CD14-positive monocyte (primary cell): ENCODE measurements around the gene ENDOV. TPM values are rescaled to one million over a fixed set of nuclear protein-coding genes. Genes with fewer than 3 reads are reported as not detected.

Experiments
- DNase-seq, 3 donors: peaks; one replicate each; pipeline ENCODE4 v3.0.0-alpha.2; 2011 to 2022
- H2AFZ ChIP-seq: 2 replicates; pipeline ENCODE4 v1.6.0; 2012; ENCODE audit warnings: mild to moderate bottlenecking, low read depth, low read length, inconsistent platforms; ENCODE audit not compliant: insufficient read depth, poor library complexity, severe bottlenecking
- H3K27ac ChIP-seq, 2 donors: 1 replicate in 1 of 2; 2 replicates in 1 of 2; pipeline ENCODE4 v1.5.1; 2012 to 2013; ENCODE audit warnings: low read length in 2 of 2, control low read depth in 1 of 2, inconsistent platforms in 1 of 2, low read depth in 1 of 2, mild to moderate bottlenecking in 1 of 2
- H3K27me3 ChIP-seq, 2 donors: one replicate each; pipeline versions ENCODE4 v1.6.0 to v1.6.1; 2011 to 2013; ENCODE audit warnings: low read length in 2 of 2; ENCODE audit not compliant: control insufficient read depth in 2 of 2, insufficient read depth in 2 of 2
- H3K36me3 ChIP-seq, 2 donors: replicated peaks in 1 of 2; 1 replicate in 1 of 2; 2 replicates in 1 of 2; pipeline versions ENCODE4 v1.5.1 to v1.6.1; 2012 to 2013; ENCODE audit warnings: low read length in 2 of 2, control low read depth in 1 of 2, inconsistent platforms in 1 of 2, mild to moderate bottlenecking in 1 of 2; ENCODE audit not compliant: insufficient read depth in 2 of 2, control insufficient read depth in 1 of 2
- H3K4me1 ChIP-seq, 2 donors: 1 replicate in 1 of 2; 2 replicates in 1 of 2; pipeline versions ENCODE4 v1.5.1 to v1.6.1; 2012 to 2013; ENCODE audit warnings: low read length in 2 of 2, control low read depth in 1 of 2, inconsistent platforms in 1 of 2, mild to moderate bottlenecking in 1 of 2, moderate library complexity in 1 of 2; ENCODE audit not compliant: insufficient read depth in 2 of 2, control insufficient read depth in 1 of 2
- H3K4me2 ChIP-seq: replicated peaks from 2 replicates; pipeline ENCODE3; 2012; ENCODE audit warnings: low read length, moderate library complexity, mild to moderate bottlenecking; ENCODE audit not compliant: poor library complexity, severe bottlenecking; ENCODE audit errors: extremely low read depth
- H3K4me3 ChIP-seq, 3 experiments: fragments of 200-600 bp in 1 of 3; sonication (generic) in 1 of 3; replicated peaks in 1 of 3; 1 replicate in 2 of 3; 2 replicates in 1 of 3; pipeline ENCODE4 v1.5.1; 2011 to 2013; ENCODE audit warnings: low read length in 3 of 3, mild to moderate bottlenecking in 3 of 3, control low read depth in 2 of 3, low read depth in 2 of 3, inconsistent platforms in 1 of 3, moderate library complexity in 1 of 3
- H3K79me2 ChIP-seq: 2 replicates; pipeline ENCODE4 v1.6.0; 2012; ENCODE audit warnings: mild to moderate bottlenecking, control low read depth, inconsistent platforms, low read length, moderate library complexity; ENCODE audit not compliant: insufficient read depth
- H3K9ac ChIP-seq: 2 replicates; pipeline ENCODE4 v1.6.0; 2017; ENCODE audit warnings: low read length, mild to moderate bottlenecking; ENCODE audit not compliant: insufficient read depth, poor library complexity, severe bottlenecking
- H3K9me3 ChIP-seq, 2 donors: replicated peaks in 1 of 2; 1 replicate in 1 of 2; 2 replicates in 1 of 2; pipeline versions ENCODE4 v1.5.1 to v1.6.1; 2012 to 2013; ENCODE audit warnings: low read length in 2 of 2, control low read depth in 1 of 2; ENCODE audit not compliant: control insufficient read depth in 1 of 2, insufficient read depth in 1 of 2
- H4K20me1 ChIP-seq: 2 replicates; pipeline ENCODE4 v1.6.0; 2012; ENCODE audit warnings: mild to moderate bottlenecking, low read length, control low read depth, moderate library complexity; ENCODE audit not compliant: insufficient read depth
- H3K27ac Mint-ChIP-seq, 7 donors: one replicate each; pipeline ENCODE4 v1.8.0; 2020; ENCODE audit warnings: mild to moderate bottlenecking in 7 of 7, mixed read lengths in 7 of 7, moderate library complexity in 6 of 7, inconsistent platforms in 2 of 7
- H3K27me3 Mint-ChIP-seq, 3 donors: one replicate each; pipeline ENCODE4 v1.8.0; 2021 to 2022; ENCODE audit warnings: low read depth in 3 of 3, mild to moderate bottlenecking in 3 of 3, mixed read lengths in 3 of 3, moderate library complexity in 3 of 3, inconsistent platforms in 1 of 3
- H3K36me3 Mint-ChIP-seq, 2 donors: one replicate each; pipeline ENCODE4 v1.8.0; 2020; ENCODE audit warnings: mixed read lengths in 2 of 2, inconsistent platforms in 1 of 2, mild to moderate bottlenecking in 1 of 2
- H3K4me1 Mint-ChIP-seq: one replicate; pipeline ENCODE4 v1.8.0; 2020; ENCODE audit warnings: mild to moderate bottlenecking, mixed read lengths
- H3K4me3 Mint-ChIP-seq, 2 donors: one replicate each; pipeline ENCODE4 v1.8.0; 2020; ENCODE audit warnings: mild to moderate bottlenecking in 2 of 2, mixed read lengths in 2 of 2, moderate library complexity in 1 of 2
- H3K9me3 Mint-ChIP-seq, 7 donors: one replicate each; pipeline ENCODE4 v1.8.0; 2020 to 2022; ENCODE audit warnings: mixed read lengths in 7 of 7, mild to moderate bottlenecking in 6 of 7, moderate library complexity in 6 of 7, inconsistent platforms in 2 of 7
- WGBS: methylation state at CpG from one replicate; pipeline ENCODE4 v1.1.5; 2013; ENCODE audit warnings: missing lambda C conversion rate; ENCODE audit not compliant: insufficient coverage; 5-methylcytosine and 5-hydroxymethylcytosine counted together
- intact Hi-C, 2 donors: fragments of 100-400 bp; cut with micrococcal nuclease; formaldehyde crosslinking; loops; one replicate each; pipeline versions ENCODE4 v1.15.0 to v1.15.1; 2023
- polyA plus RNA-seq, 3 donors: library from polyadenylated mRNA; depleted of rRNA in 1 of 3; unstranded in 2 of 3; stranded (reverse) in 1 of 3; fragments of 300-500 nt in 2 of 3; fragments of >200 nt in 1 of 3; fragmentation: Illumina TruSeq in 2 of 3; gene quantifications; 1 replicate in 2 of 3; 2 replicates in 1 of 3; pipeline ENCODE4 v1.2.3, GENCODE V29; 2012 to 2021
- TF ChIP-seq, protein P1 (sequence below): fragments of 200-600 bp; IDR thresholded peaks from one replicate; pipeline ENCODE4 v1.8.0; 2022; ENCODE audit warnings: antibody characterized with exemption, mild to moderate bottlenecking

The ENDOV gene
- polyA plus RNA-seq, 3 donors: 10.4 to 15.7 (median 13.3) TPM

DNA sequence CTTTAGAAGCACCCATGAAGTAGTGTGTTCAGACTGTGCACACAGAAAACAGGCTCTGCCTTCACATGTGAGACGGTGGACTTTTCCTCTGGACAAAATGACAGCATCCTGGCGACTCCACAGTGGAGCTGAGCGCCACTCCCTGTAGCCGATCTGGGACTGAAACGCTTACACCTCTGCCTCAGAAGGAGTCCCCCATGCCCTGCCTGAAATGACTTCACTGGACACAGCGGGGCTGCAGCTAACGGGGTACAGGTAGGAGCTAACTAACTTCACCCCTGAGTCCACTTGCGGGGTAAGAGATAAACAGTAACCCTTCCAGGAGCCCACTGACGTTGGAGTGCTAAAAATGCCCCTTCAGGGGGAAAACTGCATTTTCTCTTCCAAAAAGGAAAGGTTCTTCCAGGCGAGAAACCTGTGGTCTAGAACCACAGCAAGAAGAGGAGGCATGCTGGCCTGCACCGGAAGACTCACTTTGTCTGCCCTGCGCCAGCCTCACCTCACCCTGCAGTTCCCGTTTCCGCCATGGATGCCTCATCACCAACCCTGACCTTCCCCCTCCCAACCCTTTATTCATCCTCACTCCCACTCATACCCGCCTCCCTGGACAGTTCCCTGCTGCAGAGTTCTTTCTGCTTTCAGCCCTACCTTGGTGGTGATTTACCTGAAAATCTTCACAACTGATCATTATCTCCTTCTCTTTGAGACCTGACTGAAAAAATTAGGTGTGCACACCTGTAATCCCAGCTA lies 19.4 kb upstream of the ENDOV start:
- H3K4me3 ChIP-seq: no peak overlapping the region
- no peak overlapping the region for H2AFZ ChIP-seq
- no peak overlapping the region for H3K9ac ChIP-seq
- H3K27me3 ChIP-seq: no peaks in the 10 kb centered on the region
- TF ChIP-seq, protein P1, sequence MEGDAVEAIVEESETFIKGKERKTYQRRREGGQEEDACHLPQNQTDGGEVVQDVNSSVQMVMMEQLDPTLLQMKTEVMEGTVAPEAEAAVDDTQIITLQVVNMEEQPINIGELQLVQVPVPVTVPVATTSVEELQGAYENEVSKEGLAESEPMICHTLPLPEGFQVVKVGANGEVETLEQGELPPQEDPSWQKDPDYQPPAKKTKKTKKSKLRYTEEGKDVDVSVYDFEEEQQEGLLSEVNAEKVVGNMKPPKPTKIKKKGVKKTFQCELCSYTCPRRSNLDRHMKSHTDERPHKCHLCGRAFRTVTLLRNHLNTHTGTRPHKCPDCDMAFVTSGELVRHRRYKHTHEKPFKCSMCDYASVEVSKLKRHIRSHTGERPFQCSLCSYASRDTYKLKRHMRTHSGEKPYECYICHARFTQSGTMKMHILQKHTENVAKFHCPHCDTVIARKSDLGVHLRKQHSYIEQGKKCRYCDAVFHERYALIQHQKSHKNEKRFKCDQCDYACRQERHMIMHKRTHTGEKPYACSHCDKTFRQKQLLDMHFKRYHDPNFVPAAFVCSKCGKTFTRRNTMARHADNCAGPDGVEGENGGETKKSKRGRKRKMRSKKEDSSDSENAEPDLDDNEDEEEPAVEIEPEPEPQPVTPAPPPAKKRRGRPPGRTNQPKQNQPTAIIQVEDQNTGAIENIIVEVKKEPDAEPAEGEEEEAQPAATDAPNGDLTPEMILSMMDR: no peak
- H3K9me3 ChIP-seq: no peaks in the 10 kb centered on the region
- no peak for DNase-seq
- 81% methylated on average over 11 of the region's 15 CpGs for WGBS
- H3K4me2 ChIP-seq: no peak overlapping the region
- Mint-ChIP-seq H3K4me1 (peaks cover 4% of the 10 kb centered on the region), H3K27me3 (peaks cover 0 to 6% (median 6%) of the 10 kb centered on the region in 3 donors), H3K4me3 (no peak overlapping the region), H3K36me3 (peaks cover 50 to 55% of the 10 kb centered on the region in 2 donors), H3K9me3 (no peaks in the 10 kb centered on the region), H3K27ac (peak overlapping the region in 2 of 7 donors; percentile 18 to 76)
- intact Hi-C loops: no loop called here
- no peak overlapping the region for H3K27ac ChIP-seq
- H3K79me2 ChIP-seq: no peaks in the 10 kb centered on the region
- H3K36me3 ChIP-seq: peaks cover 52 to 54% of the 10 kb centered on the region in 2 donors
- peaks cover 51% of the 10 kb centered on the region for H4K20me1 ChIP-seq
- H3K4me1 ChIP-seq: no peaks in the 10 kb centered on the region

DNA sequence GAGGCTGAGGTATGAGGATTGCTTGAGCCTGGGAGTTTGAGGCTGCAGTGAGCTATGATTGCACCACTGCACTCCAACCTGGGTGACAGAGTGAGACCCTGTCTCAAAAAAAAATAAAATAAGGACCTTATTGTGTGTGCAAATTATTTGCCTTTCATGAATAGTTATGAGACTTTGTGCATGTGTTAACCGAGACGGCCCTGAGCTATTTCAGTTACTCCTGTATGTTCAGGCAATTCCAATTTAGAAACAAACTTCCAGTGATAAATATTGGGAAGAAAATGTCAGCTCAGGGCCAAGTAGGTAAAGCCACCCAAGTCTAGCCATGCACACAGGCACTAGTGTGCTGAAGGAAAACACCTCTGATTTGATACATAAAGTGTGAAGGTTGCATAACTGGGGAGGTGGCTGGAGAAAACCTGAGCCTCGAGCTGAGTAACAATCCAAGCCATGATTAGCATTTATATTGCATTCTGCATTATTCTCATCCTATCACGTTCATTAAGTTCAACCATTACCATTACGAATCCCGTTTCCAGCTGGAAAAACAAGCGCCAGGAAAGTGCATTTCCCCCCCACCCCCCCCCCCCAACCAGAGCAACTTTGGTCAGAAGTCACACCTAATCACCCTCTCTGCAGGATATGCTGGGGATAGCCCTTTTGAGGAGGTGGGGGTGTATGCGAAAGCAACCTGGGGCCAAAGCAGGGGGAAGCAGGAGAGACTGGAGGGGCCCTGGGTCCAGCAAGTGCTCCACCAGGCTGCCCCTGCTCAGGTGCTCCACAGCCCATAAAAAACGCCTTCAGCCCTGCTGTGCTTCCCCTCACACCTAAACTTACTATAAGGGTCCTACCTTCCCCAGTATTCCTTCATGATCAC lies 18.6 kb upstream of the ENDOV start:
- H3K9me3 Mint-ChIP-seq: no peaks in the 10 kb centered on the region
- Histone ChIP-seq H3K27me3 (no peaks in the 10 kb centered on the region), H3K4me1 (no peaks in the 10 kb centered on the region), H3K4me3 (no peak overlapping the region), H3K36me3 (peaks cover 44 to 46% of the 10 kb centered on the region in 2 donors), H4K20me1 (peaks cover 48% of the 10 kb centered on the region), H3K79me2 (no peaks in the 10 kb centered on the region), H3K9me3 (no peaks in the 10 kb centered on the region), H3K27ac (no peak overlapping the region), H3K4me2 (no peak overlapping the region), H3K9ac (no peak overlapping the region), H2AFZ (no peak overlapping the region)
- H3K4me3 Mint-ChIP-seq: no peak overlapping the region
- TF ChIP-seq, protein P1: no peak
- H3K27ac Mint-ChIP-seq: peak overlapping the region in 5 of 7 donors; percentile 18 to 76 (median 48)
- 82% methylated on average over 1 of the region's 9 CpGs for WGBS
- peaks cover 4% of the 10 kb centered on the region for H3K4me1 Mint-ChIP-seq
- peaks cover 1 to 10% (median 9%) of the 10 kb centered on the region in 3 donors for H3K27me3 Mint-ChIP-seq
- H3K36me3 Mint-ChIP-seq: peaks cover 43 to 47% of the 10 kb centered on the region in 2 donors
- intact Hi-C loops: no loop called here
- no peak for DNase-seq
